Stimulated activated CD8-positive, alpha-beta memory T cell treated with anti-CD3 and anti-CD28 coated beads, Interleukin-4, amount 100 ng/mL, for 48 hours (primary cell): ENCODE data around the gene FAF2.
"Not testable (repeated sequence)": the region's sequence is repeated elsewhere in the genome, so short reads cannot be mapped to it uniquely, and the experiment has no call there.

ENCODE experiments used
- DNase-seq: peaks from one replicate; pipeline ENCODE4 v3.0.0-alpha.2; 2020

Gene FAF2

DNA sequence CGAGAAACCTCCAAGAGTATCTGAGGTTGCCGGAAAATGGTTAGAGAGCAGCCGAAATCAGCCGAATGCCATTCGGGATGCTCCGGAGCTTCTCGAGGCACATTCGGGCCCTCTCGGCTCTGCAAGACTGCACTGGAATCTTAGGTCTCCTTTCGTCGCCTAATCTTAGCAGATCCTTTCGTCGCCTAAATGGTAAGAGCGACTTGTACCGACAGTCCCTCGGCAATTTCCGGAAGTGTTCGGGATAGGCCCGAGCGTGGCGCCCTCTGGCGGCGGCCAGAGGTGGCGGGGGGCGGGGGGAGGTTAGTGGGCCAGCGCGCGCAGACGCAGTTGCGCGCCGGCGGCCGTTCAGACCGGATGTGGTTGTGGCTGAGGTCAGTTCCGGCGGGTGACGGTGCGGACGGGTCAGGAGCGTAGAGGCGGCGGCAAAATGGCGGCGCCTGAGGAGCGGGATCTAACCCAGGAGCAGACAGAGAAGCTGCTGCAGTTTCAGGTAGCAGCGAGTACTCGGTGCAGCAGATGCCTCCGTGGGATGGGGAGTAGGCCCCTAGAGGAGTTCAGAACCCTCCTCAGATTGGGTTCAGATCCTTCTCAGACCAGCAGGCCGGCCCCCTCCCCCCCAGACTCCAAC is at the start of gene FAF2:
TSS of gene FAF2 (plus strand) at position 408 of the 631 bp plus-strand sequence. CDS start at position 431, 23 bp downstream.
- DNase-seq = peak; percentile 100

DNA sequence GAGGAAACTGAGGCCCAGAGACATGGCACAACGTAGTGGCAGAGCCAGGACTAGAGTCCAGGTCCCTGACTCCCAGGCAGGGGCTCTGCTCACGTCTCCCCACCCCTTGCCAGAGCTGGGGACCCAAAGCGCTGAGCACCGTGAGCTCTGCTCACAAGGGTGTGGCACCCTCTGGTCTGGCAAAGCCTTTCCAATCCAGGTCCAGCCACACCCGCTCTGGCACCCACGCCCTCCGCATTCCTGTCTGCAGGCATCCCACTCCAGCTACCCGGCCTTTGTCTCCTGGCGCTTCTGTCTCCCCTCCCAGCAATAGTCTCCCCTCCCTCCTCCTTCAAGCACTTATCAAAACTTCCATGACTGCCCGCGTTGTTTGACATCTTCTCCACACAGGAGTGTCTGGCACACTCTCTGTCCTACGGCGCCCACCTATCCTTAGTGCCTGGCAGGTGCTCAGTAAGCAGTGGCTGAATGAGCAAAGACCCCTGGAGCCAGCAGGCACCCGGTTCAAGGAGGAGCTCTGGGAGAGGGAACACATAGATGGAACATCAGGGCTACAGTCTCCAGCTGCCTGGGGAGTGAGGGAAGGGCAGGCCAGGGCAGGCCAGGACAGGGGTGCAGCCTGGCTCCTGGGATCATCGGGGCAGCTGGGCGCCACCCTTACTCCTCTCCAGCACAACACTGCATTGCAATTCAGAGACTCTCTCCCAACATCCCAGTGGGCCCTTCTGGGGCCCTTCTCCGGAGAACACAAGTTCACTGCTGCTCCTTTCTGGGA is 47.6 kb upstream of the FAF2 start:
- no peak for DNase-seq

- no peak for DNase-seq
These were observed 46.6 kb upstream of the FAF2 start for GRCh38 chr5:176401281-176402205.

- DNase-seq = no peak
These were observed 42.3 kb upstream of the FAF2 start for GRCh38 chr5:176405656-176406435.

GRCh38 chr5:176406436-176407052 is 41.6 kb upstream of the FAF2 start:
- DNase-seq = no peak

DNA sequence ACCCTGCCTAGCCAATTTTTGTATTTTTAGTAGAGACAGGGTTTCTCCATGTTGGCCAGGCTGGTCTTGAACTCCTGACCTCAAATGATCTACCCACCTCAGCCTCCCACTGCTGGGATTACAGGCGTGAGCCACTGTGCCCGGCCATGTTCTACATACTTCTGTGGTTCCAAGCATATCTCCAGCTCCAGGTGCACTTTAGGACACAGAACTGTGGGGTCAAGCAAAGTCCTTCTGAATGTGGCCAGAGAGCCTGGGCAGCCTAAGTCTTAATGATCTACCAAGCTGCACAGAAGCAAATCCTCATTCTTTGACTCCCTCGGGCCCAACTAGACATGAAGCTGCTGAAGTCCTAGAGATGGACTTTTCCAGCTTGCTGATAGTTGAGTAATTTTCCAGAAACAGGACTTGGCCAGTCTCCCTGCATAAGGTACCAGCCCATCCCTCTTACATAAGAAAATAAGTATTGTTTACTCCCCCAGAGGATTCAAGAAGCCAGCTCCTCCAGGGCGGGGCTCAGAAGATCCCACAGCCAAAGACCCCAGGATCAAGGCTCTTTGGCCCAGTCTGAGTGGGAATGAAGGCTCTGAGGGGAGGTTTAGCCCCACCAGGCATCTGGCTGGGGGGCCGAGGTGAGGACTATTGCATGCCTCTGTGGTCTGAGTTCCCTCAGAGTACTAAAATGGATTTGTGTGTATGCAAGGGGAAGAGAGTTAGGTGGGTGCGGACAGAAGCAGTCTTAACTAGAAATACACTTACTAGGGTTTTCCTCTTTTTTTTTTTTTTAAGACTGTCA is 40.5 kb upstream of the FAF2 start:
- no peak for DNase-seq

- not testable (repeated sequence) for DNase-seq
These were observed 40.0 kb upstream of the FAF2 start for GRCh38 chr5:176408252-176408573.

- no peak for DNase-seq
These were observed 39.6 kb upstream of the FAF2 start for GRCh38 chr5:176408590-176408989.

DNA sequence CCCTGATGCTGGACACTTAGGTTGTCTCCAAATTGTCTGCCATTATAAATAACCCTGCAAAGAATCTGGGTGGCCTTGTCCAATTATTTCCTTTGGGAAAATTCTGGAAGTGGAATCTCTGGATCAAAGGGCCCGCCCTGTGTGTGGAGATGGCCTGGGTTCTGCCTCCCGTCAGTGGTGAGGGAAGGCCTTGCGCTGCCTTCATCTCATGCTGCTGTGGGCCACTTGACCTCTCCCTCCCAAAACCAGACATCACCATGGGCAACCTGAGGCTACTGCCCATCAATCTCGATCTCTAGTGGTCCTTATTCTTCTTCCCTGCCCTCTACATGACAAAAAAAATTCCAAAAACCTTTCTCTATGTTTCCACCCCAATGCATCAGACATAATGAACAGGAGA is 38.4 kb upstream of the FAF2 start:
- no peak for DNase-seq

GRCh38 chr5:176410486-176411180 is 37.6 kb upstream of the FAF2 start:
- no peak for DNase-seq

- DNase-seq = no peak
These were observed 35.5 kb upstream of the FAF2 start for GRCh38 chr5:176412517-176413254.

DNA sequence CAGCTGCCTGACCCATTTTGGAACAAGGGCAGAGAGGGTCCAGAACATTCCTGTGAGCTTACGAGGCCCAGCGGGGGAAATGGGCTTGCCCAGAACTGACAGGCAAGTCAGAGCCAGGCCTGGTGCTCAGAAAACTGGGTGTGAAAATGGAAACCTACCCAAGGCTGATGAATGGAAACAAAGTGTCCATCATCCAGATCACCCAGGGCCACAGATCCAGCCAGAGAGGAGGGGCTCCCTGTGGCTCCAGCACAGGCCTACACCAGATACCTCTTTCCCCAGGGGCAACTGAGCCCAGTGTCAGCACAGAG is 35.0 kb upstream of the FAF2 start:
- no peak for DNase-seq

- no peak for DNase-seq
These were observed 34.4 kb upstream of the FAF2 start for GRCh38 chr5:176413709-176414191.

GRCh38 chr5:176414704-176415103 is 33.5 kb upstream of the FAF2 start:
- no peak for DNase-seq

DNA sequence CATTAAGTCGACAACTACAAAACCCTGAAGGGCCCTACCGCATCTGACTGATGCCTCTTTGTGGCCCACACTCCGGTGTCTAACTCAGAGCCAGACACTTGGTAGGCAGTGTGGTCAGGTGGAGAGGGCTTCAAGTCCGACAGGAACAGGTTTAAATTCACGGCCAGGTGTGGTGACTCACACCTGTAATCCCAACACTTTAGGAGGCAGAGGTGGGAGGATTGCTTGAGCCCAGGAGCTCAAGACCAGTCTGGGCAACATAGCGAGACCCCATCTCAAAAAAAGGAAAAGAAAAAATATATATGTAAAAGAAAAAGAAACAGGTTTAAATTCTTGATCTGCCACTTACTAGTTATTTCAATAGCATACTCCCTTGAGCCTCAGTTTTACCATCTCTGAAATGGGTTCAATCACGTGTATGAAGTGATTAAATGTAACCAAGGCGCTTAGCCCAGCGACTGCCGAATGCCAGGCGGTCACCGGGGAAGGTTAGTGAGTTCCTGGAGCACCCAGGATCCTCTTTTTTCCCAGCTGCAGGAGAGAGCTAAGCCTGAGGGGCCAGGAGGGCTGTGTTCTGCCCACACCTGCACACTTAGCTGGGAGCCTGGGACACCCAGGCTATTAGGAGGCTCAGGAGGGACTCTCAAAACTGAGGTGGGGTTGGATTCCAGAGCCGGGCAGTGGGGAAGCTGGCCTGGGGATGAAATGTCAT is 32.8 kb upstream of the FAF2 start:
- DNase-seq = no peak

- DNase-seq = peak; percentile 93
These were observed 31.9 kb upstream of the FAF2 start, which contains the start of gene CLTB for GRCh38 chr5:176415952-176416924. Gene CLTB (minus strand): TSS chr5:176416539. CDS start chr5:176416363, 176 bp downstream.

- DNase-seq = no peak
These were observed 31.2 kb upstream of the FAF2 start for GRCh38 chr5:176416965-176417364.

DNA sequence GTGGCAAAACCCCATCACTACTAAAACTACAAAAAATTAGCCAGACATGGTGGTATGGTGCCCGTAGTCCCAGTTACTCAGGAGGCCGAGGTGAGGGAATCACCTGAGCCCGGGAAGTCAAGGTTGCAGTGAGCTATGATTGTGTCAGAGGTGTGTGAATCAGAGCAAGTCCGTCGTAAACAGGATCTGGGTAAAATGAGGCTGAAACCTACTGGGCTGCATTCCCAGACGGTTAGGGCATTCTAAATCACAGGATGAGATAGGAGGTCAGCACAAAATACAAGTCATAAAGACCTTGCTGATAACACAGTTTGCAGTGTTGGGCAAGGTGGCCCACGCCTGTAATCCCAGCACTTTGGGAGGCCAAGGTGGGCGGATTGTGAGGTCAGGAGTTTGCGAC is 29.9 kb upstream of the FAF2 start:
- DNase-seq = no peak
